K562 (cell line): ENCODE measurements around the gene OR51S1. TPM values are rescaled to one million over a fixed set of nuclear protein-coding genes. Genes with fewer than 3 reads are reported as not detected.

Source experiments
- FIP1L1 ChIP-seq: fragments of 200-400 bp; formaldehyde crosslinking; IDR thresholded peaks from 2 replicates; pipeline ENCODE4 v1.6.1; 2018; ENCODE audit warnings: mild to moderate bottlenecking, low read depth, low read length; ENCODE audit not compliant: poor library complexity, severe bottlenecking
- L3MBTL2 ChIP-seq: fragments of 450-650 bp; IDR thresholded peaks from 2 replicates; pipeline ENCODE4 v1.6.1; 2016; ENCODE audit warnings: mild to moderate bottlenecking, moderate library complexity
- RAD21 ChIP-seq, 2 experiments: fragments of 250-450 bp in 1 of 2; fragments of 450-650 bp in 1 of 2; sonication (Bioruptor Pico) in 1 of 2; formaldehyde crosslinking in 1 of 2; IDR thresholded peaks in 1 of 2; conservative IDR thresholded peaks in 1 of 2; 2 replicates each; pipeline versions ENCODE4 v1.4.0 to v1.8.0; 2020 to 2022; ENCODE audit warnings: mild to moderate bottlenecking in 2 of 2, moderate library complexity in 1 of 2
- SNAPC5 ChIP-seq: fragments of 250-450 bp; sonication (Bioruptor Pico); IDR thresholded peaks from 2 replicates; pipeline ENCODE4 v1.8.0; 2021; ENCODE audit warnings: moderate library complexity, mild to moderate bottlenecking, inconsistent platforms
- TSHZ1 ChIP-seq: fragments of 250-450 bp; sonication (Bioruptor Pico); IDR thresholded peaks from 2 replicates; pipeline ENCODE4 v1.4.0; 2020; ENCODE audit warnings: mild to moderate bottlenecking, moderate library complexity
- ZNF592 ChIP-seq: fragments of 450-650 bp; IDR thresholded peaks from 2 replicates; pipeline ENCODE4 v1.6.1; 2017; ENCODE audit warnings: antibody characterized with exemption, mild to moderate bottlenecking
- polyA plus RNA-seq, 8 experiments: library from polyadenylated mRNA; depleted of rRNA in 4 of 8; stranded (reverse) in 5 of 8; unstranded in 3 of 8; fragments of >200 nt; fragmentation: Nextera tagmentation in 2 of 8; fragmentation: Illumina TruSeq in 1 of 8; extraction: Ambion mirVana in 2 of 8; extraction: Trizol in 1 of 8; gene quantifications; 2 replicates each; pipeline versions ENCODE4 v1.2.1 to v1.2.3, GENCODE V29; 2011 to 2014; ENCODE audit warnings: inconsistent platforms in 1 of 8, missing spikeins in 1 of 8
- total RNA-seq, 7 experiments: library from RNA; depleted of rRNA in 6 of 7; stranded (reverse); fragments of >200 nt in 6 of 7; fragmentation: Illumina TruSeq in 2 of 7; extraction: Trizol in 2 of 7; gene quantifications; 2 replicates each; pipeline versions ENCODE4 v1.2.1 to v1.2.3, GENCODE V29; 2011 to 2021; ENCODE audit warnings: low replicate concordance in 1 of 7

The OR51S1 gene
- total and polyA plus RNA-seq, 9 of the 15 experiments (the other 6 are each of a cell fraction or from before 2014, with no cell fraction given), result not detected

- TF ChIP-seq ZNF592 (no peak), RAD21 (CRISPR knock-in tag; conservative IDR thresholded peaks at IDR 0.05 in 1 of 2, IDR thresholded peaks at IDR 0.05 in 1 of 2) (peak; percentile 24 to 50), SNAPC5 (CRISPR knock-in tag) (no peak), L3MBTL2 (no peak), TSHZ1 (CRISPR knock-in tag) (no peak), FIP1L1 (no peak)
These were observed 22.6 kb downstream of the OR51S1 start (continued) for GRCh38 chr11:4826425-4826824.
